CD14-positive monocyte (primary cell): ENCODE results near the gene SSU72. TPM values are rescaled to one million over a fixed set of nuclear protein-coding genes. Genes with fewer than 3 reads are reported as not detected.
"Not testable (repeated sequence)": the region's sequence is repeated elsewhere in the genome, so short reads cannot be mapped to it uniquely, and the experiment has no call there.

Experiments used
- DNase-seq, 3 donors: peaks; one replicate each; pipeline ENCODE4 v3.0.0-alpha.2; 2011 to 2022
- H2AFZ ChIP-seq: 2 replicates; pipeline ENCODE4 v1.6.0; 2012; ENCODE audit warnings: mild to moderate bottlenecking, low read depth, low read length, inconsistent platforms; ENCODE audit not compliant: insufficient read depth, poor library complexity, severe bottlenecking
- H3K27ac ChIP-seq, 2 donors: 1 replicate in 1 of 2; 2 replicates in 1 of 2; pipeline ENCODE4 v1.5.1; 2012 to 2013; ENCODE audit warnings: low read length in 2 of 2, control low read depth in 1 of 2, inconsistent platforms in 1 of 2, low read depth in 1 of 2, mild to moderate bottlenecking in 1 of 2
- H3K27me3 ChIP-seq, 2 donors: one replicate each; pipeline versions ENCODE4 v1.6.0 to v1.6.1; 2011 to 2013; ENCODE audit warnings: low read length in 2 of 2; ENCODE audit not compliant: control insufficient read depth in 2 of 2, insufficient read depth in 2 of 2
- H3K36me3 ChIP-seq, 2 donors: replicated peaks in 1 of 2; 1 replicate in 1 of 2; 2 replicates in 1 of 2; pipeline versions ENCODE4 v1.5.1 to v1.6.1; 2012 to 2013; ENCODE audit warnings: low read length in 2 of 2, control low read depth in 1 of 2, inconsistent platforms in 1 of 2, mild to moderate bottlenecking in 1 of 2; ENCODE audit not compliant: insufficient read depth in 2 of 2, control insufficient read depth in 1 of 2
- H3K4me1 ChIP-seq, 2 donors: 1 replicate in 1 of 2; 2 replicates in 1 of 2; pipeline versions ENCODE4 v1.5.1 to v1.6.1; 2012 to 2013; ENCODE audit warnings: low read length in 2 of 2, control low read depth in 1 of 2, inconsistent platforms in 1 of 2, mild to moderate bottlenecking in 1 of 2, moderate library complexity in 1 of 2; ENCODE audit not compliant: insufficient read depth in 2 of 2, control insufficient read depth in 1 of 2
- H3K4me2 ChIP-seq: replicated peaks from 2 replicates; pipeline ENCODE3; 2012; ENCODE audit warnings: low read length, moderate library complexity, mild to moderate bottlenecking; ENCODE audit not compliant: poor library complexity, severe bottlenecking; ENCODE audit errors: extremely low read depth
- H3K4me3 ChIP-seq, 3 experiments: fragments of 200-600 bp in 1 of 3; sonication (generic) in 1 of 3; replicated peaks in 1 of 3; 1 replicate in 2 of 3; 2 replicates in 1 of 3; pipeline ENCODE4 v1.5.1; 2011 to 2013; ENCODE audit warnings: low read length in 3 of 3, mild to moderate bottlenecking in 3 of 3, control low read depth in 2 of 3, low read depth in 2 of 3, inconsistent platforms in 1 of 3, moderate library complexity in 1 of 3
- H3K79me2 ChIP-seq: 2 replicates; pipeline ENCODE4 v1.6.0; 2012; ENCODE audit warnings: mild to moderate bottlenecking, control low read depth, inconsistent platforms, low read length, moderate library complexity; ENCODE audit not compliant: insufficient read depth
- H3K9ac ChIP-seq: 2 replicates; pipeline ENCODE4 v1.6.0; 2017; ENCODE audit warnings: low read length, mild to moderate bottlenecking; ENCODE audit not compliant: insufficient read depth, poor library complexity, severe bottlenecking
- H3K9me3 ChIP-seq, 2 donors: replicated peaks in 1 of 2; 1 replicate in 1 of 2; 2 replicates in 1 of 2; pipeline versions ENCODE4 v1.5.1 to v1.6.1; 2012 to 2013; ENCODE audit warnings: low read length in 2 of 2, control low read depth in 1 of 2; ENCODE audit not compliant: control insufficient read depth in 1 of 2, insufficient read depth in 1 of 2
- H4K20me1 ChIP-seq: 2 replicates; pipeline ENCODE4 v1.6.0; 2012; ENCODE audit warnings: mild to moderate bottlenecking, low read length, control low read depth, moderate library complexity; ENCODE audit not compliant: insufficient read depth
- H3K27ac Mint-ChIP-seq, 7 donors: one replicate each; pipeline ENCODE4 v1.8.0; 2020; ENCODE audit warnings: mild to moderate bottlenecking in 7 of 7, mixed read lengths in 7 of 7, moderate library complexity in 6 of 7, inconsistent platforms in 2 of 7
- H3K27me3 Mint-ChIP-seq, 3 donors: one replicate each; pipeline ENCODE4 v1.8.0; 2021 to 2022; ENCODE audit warnings: low read depth in 3 of 3, mild to moderate bottlenecking in 3 of 3, mixed read lengths in 3 of 3, moderate library complexity in 3 of 3, inconsistent platforms in 1 of 3
- H3K36me3 Mint-ChIP-seq, 2 donors: one replicate each; pipeline ENCODE4 v1.8.0; 2020; ENCODE audit warnings: mixed read lengths in 2 of 2, inconsistent platforms in 1 of 2, mild to moderate bottlenecking in 1 of 2
- H3K4me1 Mint-ChIP-seq: one replicate; pipeline ENCODE4 v1.8.0; 2020; ENCODE audit warnings: mild to moderate bottlenecking, mixed read lengths
- H3K4me3 Mint-ChIP-seq, 2 donors: one replicate each; pipeline ENCODE4 v1.8.0; 2020; ENCODE audit warnings: mild to moderate bottlenecking in 2 of 2, mixed read lengths in 2 of 2, moderate library complexity in 1 of 2
- H3K9me3 Mint-ChIP-seq, 7 donors: one replicate each; pipeline ENCODE4 v1.8.0; 2020 to 2022; ENCODE audit warnings: mixed read lengths in 7 of 7, mild to moderate bottlenecking in 6 of 7, moderate library complexity in 6 of 7, inconsistent platforms in 2 of 7
- WGBS: methylation state at CpG from one replicate; pipeline ENCODE4 v1.1.5; 2013; ENCODE audit warnings: missing lambda C conversion rate; ENCODE audit not compliant: insufficient coverage; 5-methylcytosine and 5-hydroxymethylcytosine counted together
- intact Hi-C, 2 donors: fragments of 100-400 bp; cut with micrococcal nuclease; formaldehyde crosslinking; loops; one replicate each; pipeline versions ENCODE4 v1.15.0 to v1.15.1; 2023
- polyA plus RNA-seq, 3 donors: library from polyadenylated mRNA; depleted of rRNA in 1 of 3; unstranded in 2 of 3; stranded (reverse) in 1 of 3; fragments of 300-500 nt in 2 of 3; fragments of >200 nt in 1 of 3; fragmentation: Illumina TruSeq in 2 of 3; gene quantifications; 1 replicate in 2 of 3; 2 replicates in 1 of 3; pipeline ENCODE4 v1.2.3, GENCODE V29; 2012 to 2021
- TF ChIP-seq, protein P1 (sequence below): fragments of 200-600 bp; IDR thresholded peaks from one replicate; pipeline ENCODE4 v1.8.0; 2022; ENCODE audit warnings: antibody characterized with exemption, mild to moderate bottlenecking

The SSU72 gene
- polyA plus RNA-seq, 3 donors, result 88.1 to 168 (median 138) TPM

DNA sequence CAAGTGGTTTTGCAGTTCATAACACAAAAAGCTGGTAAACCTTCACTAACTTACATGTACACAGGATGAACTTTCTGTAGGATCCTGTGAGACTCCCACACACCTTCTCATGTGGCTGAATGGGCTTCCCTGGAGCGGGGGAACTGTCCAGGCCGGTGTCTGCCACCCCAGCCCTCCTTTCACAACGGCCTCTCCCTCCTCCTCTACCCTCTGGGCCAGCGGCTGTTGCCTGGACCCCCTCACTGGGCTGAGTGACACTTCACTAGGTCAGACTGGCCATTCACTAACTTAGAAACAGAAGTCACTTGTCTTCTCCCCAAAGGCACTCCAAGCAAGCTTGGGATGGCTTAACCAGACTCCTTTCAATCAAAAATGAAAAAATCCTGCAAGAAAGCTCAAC is 16.1 kb downstream of the SSU72 start:
- Mint-ChIP-seq H3K27me3 (peaks cover 0 to 3% (median 0%) of the 10 kb centered on the region in 3 donors), H3K36me3 (peaks cover 35 to 53% of the 10 kb centered on the region in 2 donors), H3K4me1 (peaks cover 2% of the 10 kb centered on the region), H3K9me3 (peaks cover 0 to 1% (median 0%) of the 10 kb centered on the region in 7 donors), H3K4me3 (no peak overlapping the region), H3K27ac (peak overlapping the region in 2 of 7 donors; percentile 28 to 60)
- Histone ChIP-seq H3K4me3 (no peak overlapping the region), H3K27me3 (no peaks in the 10 kb centered on the region), H3K9me3 (no peaks in the 10 kb centered on the region), H3K27ac (no peak overlapping the region), H3K9ac (no peak overlapping the region), H4K20me1 (peaks cover 90% of the 10 kb centered on the region), H3K4me2 (no peak overlapping the region), H3K79me2 (peaks cover 38% of the 10 kb centered on the region), H3K4me1 (no peaks in the 10 kb centered on the region), H2AFZ (no peak overlapping the region), H3K36me3 (peaks cover 32 to 42% of the 10 kb centered on the region in 2 donors)
- 68% methylated on average over 4 of the region's 4 CpGs for WGBS
- DNase-seq, result no peak
- TF ChIP-seq, protein P1, sequence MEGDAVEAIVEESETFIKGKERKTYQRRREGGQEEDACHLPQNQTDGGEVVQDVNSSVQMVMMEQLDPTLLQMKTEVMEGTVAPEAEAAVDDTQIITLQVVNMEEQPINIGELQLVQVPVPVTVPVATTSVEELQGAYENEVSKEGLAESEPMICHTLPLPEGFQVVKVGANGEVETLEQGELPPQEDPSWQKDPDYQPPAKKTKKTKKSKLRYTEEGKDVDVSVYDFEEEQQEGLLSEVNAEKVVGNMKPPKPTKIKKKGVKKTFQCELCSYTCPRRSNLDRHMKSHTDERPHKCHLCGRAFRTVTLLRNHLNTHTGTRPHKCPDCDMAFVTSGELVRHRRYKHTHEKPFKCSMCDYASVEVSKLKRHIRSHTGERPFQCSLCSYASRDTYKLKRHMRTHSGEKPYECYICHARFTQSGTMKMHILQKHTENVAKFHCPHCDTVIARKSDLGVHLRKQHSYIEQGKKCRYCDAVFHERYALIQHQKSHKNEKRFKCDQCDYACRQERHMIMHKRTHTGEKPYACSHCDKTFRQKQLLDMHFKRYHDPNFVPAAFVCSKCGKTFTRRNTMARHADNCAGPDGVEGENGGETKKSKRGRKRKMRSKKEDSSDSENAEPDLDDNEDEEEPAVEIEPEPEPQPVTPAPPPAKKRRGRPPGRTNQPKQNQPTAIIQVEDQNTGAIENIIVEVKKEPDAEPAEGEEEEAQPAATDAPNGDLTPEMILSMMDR, result no peak
- intact Hi-C loops, result no loop called here

DNA sequence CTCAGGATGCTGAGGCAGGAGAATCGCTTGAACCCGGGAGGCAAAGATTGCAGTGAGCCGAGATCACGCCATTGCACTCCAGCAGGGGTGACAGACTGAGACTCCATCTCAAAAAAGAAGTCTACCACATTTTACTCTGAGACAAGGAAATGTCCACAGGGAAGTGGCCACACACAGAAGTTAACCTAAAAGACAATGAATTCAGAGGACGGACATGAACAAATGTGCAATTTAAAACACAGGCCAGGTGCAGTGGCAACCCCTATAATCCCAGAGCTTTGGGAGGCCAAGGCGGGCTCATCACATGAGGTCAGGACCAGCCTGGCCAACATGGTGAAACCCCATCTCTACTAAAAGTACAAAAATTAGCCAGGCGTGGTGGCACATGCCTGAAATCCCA is 17.0 kb downstream of the SSU72 start:
- DNase-seq, H3K9me3 ChIP-seq, H3K9ac ChIP-seq, H3K27ac Mint-ChIP-seq, H3K27ac ChIP-seq, H3K4me3 Mint-ChIP-seq, intact Hi-C loops, H3K27me3 ChIP-seq, H2AFZ ChIP-seq, H3K4me2 ChIP-seq, H3K4me1 ChIP-seq, H3K4me3 ChIP-seq, H3K4me1 Mint-ChIP-seq, H3K27me3 Mint-ChIP-seq, H3K9me3 Mint-ChIP-seq: not testable (repeated sequence)
- Histone ChIP-seq H4K20me1 (peaks cover 87% of the 10 kb centered on the region), H3K79me2 (peaks cover 30% of the 10 kb centered on the region), H3K36me3 (peaks cover 23 to 33% of the 10 kb centered on the region in 2 donors)
- peaks cover 29 to 44% of the 10 kb centered on the region in 2 donors for H3K36me3 Mint-ChIP-seq
- WGBS, result 95% methylated on average over 3 of the region's 7 CpGs

DNA sequence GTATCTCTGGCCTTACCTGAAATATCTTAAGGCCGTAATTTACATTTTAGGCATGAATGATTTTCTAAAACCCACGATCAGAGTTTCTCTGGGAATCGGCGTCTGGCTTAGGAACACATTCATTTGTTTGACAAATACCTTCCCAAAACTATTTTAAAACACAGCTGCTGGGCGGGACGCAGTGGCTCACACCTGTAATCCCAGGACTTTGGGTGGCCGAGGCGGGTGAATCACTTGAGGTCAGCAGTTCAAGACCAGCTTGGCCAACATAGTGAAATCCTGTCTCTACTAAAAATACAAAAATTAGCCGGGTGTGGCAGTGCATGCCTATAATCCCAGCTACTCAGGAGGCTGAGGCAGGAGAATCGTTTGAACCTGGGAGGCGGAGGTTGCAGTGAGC is 17.7 kb downstream of the SSU72 start:
- not testable (repeated sequence) for H3K9me3 Mint-ChIP-seq, H3K27me3 ChIP-seq

More for the DNA sequence above, 17.7 kb downstream of the SSU72 start:
- H3K27me3 Mint-ChIP-seq, H3K4me2 ChIP-seq, H3K9ac ChIP-seq, H3K4me3 Mint-ChIP-seq, H3K4me1 Mint-ChIP-seq, H2AFZ ChIP-seq, H3K9me3 ChIP-seq, intact Hi-C loops, H3K27ac ChIP-seq, DNase-seq, H3K4me3 ChIP-seq, H3K4me1 ChIP-seq: not testable (repeated sequence)
- H3K27ac Mint-ChIP-seq, result peak overlapping the region in 2 of 7 donors; percentile 37 to 57
- Histone ChIP-seq H3K36me3 (peaks cover 16 to 26% of the 10 kb centered on the region in 2 donors), H4K20me1 (peaks cover 87% of the 10 kb centered on the region), H3K79me2 (peaks cover 28% of the 10 kb centered on the region)
- peaks cover 22 to 38% of the 10 kb centered on the region in 2 donors for H3K36me3 Mint-ChIP-seq
- WGBS, result 99% methylated on average over 8 of the region's 11 CpGs
